GM10847 (cell line): ENCODE results near the gene PPP1R26.

ENCODE experiments used
- POLR2A ChIP-seq: IDR thresholded peaks from 2 replicates; pipeline ENCODE4 v1.6.1; 2011; ENCODE audit not compliant: insufficient read length; ENCODE audit errors: extremely low read depth

Gene PPP1R26

DNA sequence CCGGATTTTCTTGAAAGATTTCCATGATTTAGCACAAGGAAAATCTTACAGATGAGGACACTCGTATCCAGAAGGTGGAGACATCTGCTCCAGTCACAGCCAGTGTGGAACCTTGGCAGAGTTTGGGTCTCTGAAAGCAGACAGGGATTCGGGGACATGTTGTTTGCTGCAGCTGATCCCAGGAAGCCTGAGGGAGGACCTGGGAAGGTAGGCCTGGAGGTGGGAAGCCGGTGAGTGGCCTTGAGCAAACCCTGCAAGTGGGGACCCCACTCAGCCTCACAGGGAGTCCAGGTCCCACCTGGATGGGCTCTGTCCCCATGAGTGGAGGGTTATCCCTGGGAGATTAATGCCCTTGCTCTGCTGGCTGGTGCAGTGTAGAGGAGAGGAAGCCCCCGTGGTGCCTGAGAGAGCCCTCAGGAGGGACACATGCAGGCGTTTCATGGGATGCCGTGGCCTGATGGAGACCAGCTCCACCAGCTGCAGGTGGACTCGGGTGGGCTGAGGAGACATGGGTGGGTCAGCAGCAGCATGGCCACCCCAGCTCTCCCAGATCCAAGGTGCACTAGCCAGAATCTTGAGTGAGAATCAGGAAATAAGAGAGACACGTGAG is 28.7 kb downstream of the PPP1R26 start:
- TF ChIP-seq POLR2A: no peak

DNA sequence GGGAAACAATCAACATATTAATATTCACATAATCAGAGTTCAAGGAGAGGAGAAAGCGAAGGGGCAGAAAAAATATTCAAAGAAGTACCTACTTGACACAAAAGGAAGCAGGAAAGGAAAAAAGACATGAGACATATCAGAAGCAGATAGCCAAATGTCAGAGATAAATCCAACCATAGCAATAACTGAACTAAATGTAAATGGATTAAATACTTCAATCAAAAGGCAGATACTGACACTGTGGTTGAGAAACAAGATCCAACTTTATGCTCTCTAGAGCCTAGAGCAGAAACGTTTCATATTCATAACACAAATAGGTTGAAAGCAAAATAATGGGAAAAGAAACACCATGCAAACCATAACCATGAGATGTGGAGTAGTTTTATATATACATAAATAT is 29.9 kb downstream of the PPP1R26 start:
- TF ChIP-seq POLR2A: no peak

DNA sequence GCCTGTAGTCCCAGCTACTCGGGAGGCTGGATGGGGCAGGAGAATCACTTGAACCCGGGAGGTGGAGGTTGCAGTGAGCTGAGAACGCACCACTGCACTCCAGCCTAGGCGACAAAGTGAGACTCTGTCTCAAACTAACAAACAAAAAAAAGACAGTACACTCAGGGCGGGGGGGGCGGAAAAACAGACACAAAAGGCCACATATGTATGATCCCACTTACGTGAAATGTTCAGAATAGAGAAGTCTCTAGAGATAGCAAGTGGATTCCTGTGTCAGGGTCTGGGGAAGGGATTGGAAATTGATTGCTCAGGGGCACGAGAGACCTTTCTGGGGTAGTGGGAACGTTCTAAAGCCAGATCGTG is 32.6 kb downstream of the PPP1R26 start:
- no peak for TF ChIP-seq POLR2A

DNA sequence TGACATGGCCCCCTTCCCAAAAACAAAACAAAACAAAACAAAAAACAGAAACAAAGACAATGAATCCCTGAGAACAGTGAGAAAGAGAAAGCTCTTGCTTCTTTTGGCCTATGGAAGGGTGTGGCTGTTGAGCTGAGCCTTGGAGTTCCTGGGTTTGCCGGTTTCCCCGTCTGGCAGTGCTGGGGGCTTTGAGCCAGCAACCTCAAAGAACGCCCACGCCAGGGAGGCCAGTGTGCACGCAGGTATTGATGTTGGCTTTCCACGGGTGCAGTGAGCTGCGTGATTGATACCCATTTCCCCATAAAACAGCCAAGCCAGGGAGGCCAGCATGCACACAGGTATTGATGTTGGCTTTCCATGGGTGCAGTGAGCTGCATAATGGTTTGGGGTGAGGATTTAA is 33.3 kb downstream of the PPP1R26 start:
- no peak for TF ChIP-seq POLR2A

DNA sequence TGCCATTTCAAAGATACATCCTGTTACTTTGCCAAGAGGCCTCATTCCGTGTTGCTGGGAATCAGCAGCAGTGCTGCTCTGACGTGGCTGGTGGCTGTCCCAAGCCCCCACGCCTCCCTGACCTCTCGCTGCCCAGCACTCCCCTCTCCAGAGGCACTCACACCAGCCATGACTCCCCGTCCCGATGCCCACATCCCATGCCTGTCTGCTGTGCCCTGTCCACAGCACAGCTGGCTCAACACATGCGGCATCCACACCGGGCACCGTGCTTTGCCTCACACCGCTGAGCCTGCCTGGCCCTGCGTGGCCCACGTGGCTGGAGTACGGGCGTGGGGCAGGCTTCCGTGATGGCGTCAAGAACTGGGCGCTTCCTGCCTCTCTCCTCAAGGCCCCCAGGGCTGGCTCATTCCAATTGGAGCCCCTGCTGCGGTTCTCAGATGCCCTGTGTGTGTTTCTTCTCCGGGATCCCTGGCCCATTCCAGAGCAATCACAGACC is 33.8 kb downstream of the PPP1R26 start:
- no peak for TF ChIP-seq POLR2A

DNA sequence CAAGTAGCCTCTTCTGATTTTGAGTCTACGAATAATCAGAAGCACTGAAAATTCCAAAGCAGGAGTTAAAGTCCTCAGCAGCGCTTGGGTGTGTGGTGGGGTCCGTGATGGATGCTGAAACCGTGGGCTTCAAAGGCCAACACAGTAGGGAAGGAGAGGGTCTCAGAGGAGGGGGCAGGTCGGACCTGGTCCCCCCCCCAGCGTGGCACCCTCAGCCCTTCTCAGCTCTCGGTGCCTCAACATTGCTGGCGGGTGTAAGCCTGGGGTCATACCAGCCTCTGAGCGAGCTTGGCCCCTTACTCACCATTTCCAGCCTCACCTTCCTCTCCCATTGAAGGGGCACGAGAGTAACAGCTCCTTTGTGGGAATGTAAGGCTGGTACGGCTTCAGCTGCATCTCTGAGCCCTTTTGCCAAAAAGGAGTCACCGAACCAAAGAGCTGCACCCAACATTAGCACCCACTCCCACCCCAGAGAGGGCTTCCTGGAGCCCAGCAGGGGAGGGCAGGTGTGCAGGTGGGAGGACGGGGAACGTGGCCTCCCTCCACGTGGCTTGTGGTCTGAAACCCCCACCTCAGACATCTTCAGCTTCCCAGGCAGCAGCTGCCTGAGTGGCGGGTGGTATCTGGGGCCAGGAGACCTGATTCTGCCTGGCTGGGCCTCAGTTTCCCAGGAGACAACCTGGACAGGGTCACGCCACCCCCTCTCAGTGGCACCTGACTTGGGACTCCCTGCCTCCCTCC is 34.9 kb downstream of the PPP1R26 start:
- TF ChIP-seq POLR2A: no peak

DNA sequence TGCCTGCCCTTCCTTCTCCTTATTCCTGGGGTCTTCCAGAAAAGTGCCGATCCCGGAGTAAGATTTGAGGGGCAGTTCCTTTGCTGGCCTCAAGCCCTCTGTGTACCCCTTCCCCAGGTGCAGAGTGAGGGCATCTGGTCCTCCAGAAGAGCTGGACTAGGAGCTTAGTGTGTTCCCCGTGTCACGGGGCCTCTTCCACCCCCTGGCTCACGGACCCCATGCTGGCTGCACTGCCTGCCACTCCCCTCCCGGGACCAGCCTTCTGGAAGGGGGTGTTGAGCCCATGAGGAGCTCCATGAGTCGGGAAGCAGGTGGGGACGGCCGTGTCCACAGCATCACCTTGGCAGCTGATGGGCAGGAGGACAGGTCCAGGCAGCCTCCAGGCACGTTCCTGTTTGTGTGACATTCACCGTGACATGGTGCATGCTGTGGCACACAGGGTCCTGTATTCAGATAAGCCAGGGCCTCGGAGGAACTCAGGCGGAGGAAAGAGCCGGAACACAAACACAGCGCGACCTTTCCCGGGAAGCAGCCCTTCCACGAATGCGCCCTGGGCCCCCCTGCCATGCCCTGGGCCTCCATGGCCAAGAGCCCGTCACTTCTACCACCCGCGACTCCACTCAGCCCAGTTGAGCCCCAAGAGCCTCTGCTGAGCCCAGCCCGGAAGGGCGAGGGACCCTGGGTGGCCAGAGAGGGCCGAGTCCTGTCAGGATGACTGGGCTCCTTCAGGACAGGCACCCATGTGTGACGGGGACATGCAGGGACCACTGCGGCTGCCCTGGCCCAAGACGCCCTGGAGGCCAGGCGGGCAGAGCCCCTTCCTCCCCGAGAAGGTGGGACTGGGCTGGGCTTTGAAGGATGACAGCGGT is 35.7 kb downstream of the PPP1R26 start:
- no peak for TF ChIP-seq POLR2A

DNA sequence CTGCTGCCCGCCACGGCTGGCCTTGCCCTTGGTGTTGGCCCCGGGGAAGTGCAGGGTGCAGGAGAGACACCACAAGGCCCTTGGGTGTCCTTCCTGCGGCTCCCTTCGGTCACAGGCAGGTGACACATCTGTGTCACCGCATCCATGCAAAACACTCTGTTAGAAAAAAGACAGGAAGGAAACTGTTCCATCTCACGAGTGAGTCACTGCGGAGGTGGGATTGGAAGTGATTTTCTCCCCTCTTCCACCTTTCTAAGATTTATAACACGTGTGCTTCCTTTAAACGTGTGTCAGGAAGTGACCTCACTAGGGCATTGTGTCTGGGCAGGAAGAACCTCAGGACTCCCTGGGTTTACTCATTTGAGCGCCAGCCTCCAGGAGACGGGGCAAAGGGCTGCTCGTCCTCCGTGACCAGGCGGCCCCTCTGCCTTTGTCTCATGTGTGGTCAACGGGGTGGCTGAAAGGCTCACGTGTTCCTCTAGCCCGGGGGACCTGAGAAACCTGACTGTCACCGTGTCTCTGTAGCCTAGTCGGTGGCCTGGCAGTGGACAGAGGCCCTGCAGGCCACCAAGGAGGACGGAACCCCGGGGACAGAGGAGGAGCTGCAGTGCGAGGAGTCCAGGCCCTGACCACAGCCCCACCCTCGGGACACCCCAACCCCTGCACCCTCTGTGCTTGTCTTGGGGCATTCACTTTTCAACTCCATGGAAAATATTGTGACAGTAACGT is 36.7 kb downstream of the PPP1R26 start:
- no peak for TF ChIP-seq POLR2A

DNA sequence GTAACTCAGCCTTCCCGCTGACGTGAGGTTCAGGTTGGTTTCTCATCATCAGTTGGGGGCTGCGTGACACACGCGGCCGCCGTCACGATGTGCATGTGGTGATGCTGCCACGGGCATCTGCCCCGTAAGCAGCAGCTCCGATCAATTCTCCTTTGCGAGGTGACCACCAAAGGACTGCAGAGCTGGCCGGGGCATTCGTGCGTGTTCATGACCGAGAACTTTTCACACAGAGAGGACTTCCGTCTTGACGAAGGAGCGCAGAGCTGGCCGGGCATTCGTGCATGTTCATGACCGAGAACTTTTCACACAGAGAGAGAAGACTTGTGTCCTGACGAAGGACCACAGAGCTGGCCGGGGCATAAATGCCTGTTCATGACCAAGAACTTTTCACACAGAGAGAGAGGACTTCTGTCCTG is 37.8 kb downstream of the PPP1R26 start:
- TF ChIP-seq POLR2A: no peak

DNA sequence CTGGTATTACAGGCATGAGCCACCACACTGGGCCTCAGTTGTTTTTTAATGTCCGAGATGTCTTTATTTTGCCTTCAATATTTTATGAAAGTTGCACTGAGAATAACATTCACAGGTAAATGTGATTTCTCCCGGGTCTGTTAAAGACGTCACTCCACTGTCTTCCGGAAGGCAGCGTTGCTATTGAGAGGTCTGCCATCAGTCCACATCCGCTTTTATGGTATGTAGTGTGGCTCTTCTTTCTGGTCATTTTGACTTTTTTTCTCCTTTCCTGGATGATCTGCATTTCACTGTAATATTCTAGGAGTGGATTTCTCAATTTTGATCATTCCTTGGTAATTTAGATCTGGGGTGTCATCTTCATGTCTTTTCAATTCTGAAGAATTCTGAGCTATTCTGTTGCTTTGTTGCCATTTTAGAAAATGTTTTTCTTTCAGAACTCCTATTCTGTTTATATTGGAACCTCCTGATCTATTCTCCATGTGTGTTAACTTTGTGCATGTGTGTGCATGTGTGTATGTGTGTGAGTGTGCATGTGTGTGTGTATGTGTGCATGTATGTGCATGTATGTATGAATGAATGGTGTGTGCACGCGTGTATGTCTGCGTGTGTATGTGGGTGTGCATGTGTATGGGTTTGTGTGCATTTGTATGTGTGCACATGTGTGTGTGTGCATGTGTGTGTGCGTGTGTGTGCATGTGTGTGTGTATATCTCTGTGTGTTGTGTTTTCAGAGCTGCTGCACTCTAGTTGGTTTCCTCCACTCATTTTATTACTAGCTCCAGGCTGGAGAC is 39.8 kb downstream of the PPP1R26 start:
- no peak for TF ChIP-seq POLR2A

DNA sequence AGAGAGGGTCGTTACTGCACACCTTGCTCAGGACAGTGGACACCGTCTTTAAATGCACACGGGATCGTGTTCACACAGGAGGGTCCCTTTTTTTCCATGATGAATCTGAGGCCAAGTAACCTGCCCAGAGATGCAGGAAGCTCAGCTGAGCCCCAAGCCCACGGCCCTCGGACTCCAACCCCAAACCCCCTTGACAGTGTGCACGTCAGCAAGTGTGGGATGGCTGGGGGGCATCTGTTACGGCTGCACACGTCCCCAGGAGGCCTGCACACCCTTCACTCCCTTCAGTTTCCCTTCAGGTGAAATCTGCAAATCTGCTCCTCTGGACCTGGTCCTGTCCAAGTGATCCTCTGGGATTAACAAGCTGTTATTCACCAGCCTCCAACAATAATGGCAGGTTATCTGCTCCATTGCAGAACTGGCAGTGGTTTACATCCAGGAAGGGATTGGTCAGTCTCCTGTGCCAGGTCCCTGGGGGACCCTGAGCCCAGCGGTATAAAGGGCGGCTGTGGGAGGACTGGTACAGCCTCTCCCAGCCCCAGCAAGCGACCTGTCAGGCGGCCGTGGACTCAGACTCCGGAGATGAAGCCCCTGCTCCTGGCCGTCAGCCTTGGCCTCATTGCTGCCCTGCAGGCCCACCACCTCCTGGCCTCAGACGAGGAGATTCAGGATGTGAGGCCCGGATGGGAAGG is 41.5 kb downstream of the PPP1R26 start, which contains the start of gene LCN1:
Gene LCN1, plus strand, starts transcription at position 525 of the 692 bp plus-strand sequence. Its CDS starts 58 bp downstream, at position 583.
- no peak for TF ChIP-seq POLR2A

DNA sequence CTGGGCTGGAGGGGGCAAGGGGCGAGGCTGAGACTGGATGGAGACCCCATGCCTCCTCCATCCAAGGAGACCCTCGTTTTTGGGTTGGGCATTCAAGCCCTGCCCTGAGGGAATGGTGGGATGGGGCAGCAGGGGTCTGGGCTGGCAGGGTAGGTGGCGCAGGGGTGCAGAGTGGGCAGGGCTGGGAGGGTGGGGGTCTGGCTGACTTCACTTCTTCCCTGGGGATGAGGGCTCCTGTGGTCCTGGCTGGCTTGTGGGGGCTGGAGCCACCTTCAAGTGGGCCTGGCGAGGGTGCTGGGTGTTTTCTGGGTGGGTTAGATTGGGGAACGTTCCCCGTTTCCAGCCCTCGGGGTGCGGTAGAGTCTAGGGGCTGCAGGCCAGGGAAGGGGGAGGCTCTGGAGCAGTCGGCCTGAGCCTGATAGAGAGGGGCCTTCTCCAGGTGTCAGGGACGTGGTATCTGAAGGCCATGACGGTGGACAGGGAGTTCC is 42.1 kb downstream of the PPP1R26 start:
- TF ChIP-seq POLR2A: no peak

DNA sequence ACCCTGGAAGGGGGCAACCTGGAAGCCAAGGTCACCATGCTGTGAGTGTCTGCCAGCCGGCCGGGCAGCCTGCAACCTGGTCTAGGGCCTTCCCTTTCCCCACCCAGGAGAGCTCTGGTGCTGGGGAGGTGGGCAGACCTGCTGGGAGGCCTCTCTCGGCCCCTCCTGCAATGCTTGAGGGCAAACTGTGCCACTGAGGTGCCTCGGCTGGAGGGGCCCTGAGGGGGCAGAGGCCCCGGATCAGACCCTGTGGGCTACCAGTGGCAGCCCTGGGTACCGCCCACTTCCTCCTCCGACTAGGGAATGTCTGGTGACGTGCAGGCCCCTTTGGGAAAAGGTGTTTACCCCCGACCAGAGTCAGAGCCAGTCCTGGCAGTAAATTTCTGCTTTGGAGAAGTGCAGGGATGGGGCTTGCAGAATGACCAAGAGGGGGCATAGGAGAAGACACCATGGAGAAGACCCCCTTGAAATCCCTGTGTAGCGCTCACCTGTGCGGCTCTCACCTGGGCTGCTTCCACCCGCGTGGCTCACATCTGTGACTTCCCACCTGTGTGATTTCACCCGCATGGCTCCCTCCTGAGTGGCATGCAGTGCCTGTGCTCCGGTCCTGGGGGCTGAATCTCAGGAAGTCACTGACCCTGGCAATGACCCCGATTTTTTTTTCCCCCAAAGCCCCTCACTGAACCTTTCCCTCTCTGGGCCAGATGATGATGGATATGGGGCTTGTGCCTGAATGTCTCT is 42.7 kb downstream of the PPP1R26 start:
- TF ChIP-seq POLR2A: no peak
